ENCODE measurements around the gene RTL10.

DNA sequence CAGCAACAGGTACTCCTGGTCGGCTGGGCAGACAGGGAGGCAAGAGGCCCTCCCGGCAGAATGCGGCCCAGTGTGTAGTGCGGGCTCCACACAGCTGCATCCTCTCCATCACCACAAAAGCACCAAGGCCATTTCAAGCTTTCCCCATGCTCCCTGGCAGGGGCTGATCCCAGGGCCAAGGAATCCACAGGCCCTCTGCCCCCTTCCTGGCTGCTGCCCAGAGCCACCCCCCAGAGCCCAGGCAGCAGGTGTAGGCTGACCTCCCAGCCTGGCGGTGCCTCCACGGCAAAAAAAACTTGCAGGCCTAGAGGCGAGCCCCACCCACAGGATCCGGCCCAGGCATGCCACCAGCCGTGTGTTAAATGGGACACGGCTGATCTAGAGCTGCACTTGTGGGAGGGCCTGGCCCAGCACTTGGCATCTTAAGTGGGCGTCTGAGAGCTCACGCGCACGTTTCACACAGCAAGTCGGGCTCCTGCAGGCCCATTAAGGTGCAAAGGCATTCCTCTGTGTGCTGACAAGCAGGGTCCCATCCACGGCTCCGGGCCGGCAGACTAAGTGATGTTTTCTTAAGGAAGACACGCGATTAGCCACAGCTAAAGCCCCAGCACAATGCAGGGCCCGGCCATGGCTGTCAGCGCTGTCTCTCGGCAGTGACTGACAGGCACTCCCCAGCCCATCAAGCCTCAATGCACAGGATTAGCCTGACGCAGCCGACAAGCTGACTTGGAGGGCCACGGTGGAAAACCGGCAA is 19.8 kb upstream of the RTL10 start:
- TF ChIP-seq, protein P1, sequence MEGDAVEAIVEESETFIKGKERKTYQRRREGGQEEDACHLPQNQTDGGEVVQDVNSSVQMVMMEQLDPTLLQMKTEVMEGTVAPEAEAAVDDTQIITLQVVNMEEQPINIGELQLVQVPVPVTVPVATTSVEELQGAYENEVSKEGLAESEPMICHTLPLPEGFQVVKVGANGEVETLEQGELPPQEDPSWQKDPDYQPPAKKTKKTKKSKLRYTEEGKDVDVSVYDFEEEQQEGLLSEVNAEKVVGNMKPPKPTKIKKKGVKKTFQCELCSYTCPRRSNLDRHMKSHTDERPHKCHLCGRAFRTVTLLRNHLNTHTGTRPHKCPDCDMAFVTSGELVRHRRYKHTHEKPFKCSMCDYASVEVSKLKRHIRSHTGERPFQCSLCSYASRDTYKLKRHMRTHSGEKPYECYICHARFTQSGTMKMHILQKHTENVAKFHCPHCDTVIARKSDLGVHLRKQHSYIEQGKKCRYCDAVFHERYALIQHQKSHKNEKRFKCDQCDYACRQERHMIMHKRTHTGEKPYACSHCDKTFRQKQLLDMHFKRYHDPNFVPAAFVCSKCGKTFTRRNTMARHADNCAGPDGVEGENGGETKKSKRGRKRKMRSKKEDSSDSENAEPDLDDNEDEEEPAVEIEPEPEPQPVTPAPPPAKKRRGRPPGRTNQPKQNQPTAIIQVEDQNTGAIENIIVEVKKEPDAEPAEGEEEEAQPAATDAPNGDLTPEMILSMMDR (IDR thresholded peaks at IDR 0.05), result no peak
- TF ChIP-seq POLR2AphosphoS5 (IDR thresholded peaks at IDR 0.05; ENCODE audit: insufficient read depth in 1 of 2, low read depth in 1 of 2) (peak in 1 of 2 donors; percentile 8), POLR2A (IDR thresholded peaks at IDR 0.05) (no peak)
